Stimulated activated naive CD8-positive, alpha-beta T cell treated with anti-CD3 and anti-CD28 coated beads, Interleukin-15, amount 100 ng/mL, for 72 hours (primary cell): ENCODE measurements around the gene IGFL2.
"Not testable (repeated sequence)": the region's sequence is repeated elsewhere in the genome, so short reads cannot be mapped to it uniquely, and the experiment has no call there.

Experiments
- ATAC-seq: fragments of 150-1000 bp; cut with Tn5 transposase; 2 replicates; pipeline ENCODE4 v1.10.0; 2021; ENCODE audit warnings: mild to moderate bottlenecking, moderate library complexity
- DNase-seq, 2 donors: peaks; one replicate each; pipeline ENCODE4 v3.0.0; 2021 to 2022
- H3K27ac Mint-ChIP-seq, 2 donors: one replicate each; pipeline ENCODE4 v1.8.0; 2022; ENCODE audit warnings: mild to moderate bottlenecking in 2 of 2, mixed read lengths in 2 of 2, moderate library complexity in 2 of 2
- H3K27me3 Mint-ChIP-seq: one replicate; pipeline ENCODE4 v1.8.0; 2022; ENCODE audit warnings: mixed read lengths
- H3K4me1 Mint-ChIP-seq: one replicate; pipeline ENCODE4 v1.8.0; 2022; ENCODE audit warnings: mild to moderate bottlenecking, mixed read lengths
- H3K4me3 Mint-ChIP-seq, 2 donors: one replicate each; pipeline ENCODE4 v1.8.0; 2022; ENCODE audit warnings: mild to moderate bottlenecking in 2 of 2, mixed read lengths in 2 of 2, moderate library complexity in 1 of 2
- H3K9me3 Mint-ChIP-seq, 2 donors: one replicate each; pipeline ENCODE4 v1.8.0; 2022; ENCODE audit warnings: mixed read lengths in 2 of 2

The IGFL2 gene

DNA sequence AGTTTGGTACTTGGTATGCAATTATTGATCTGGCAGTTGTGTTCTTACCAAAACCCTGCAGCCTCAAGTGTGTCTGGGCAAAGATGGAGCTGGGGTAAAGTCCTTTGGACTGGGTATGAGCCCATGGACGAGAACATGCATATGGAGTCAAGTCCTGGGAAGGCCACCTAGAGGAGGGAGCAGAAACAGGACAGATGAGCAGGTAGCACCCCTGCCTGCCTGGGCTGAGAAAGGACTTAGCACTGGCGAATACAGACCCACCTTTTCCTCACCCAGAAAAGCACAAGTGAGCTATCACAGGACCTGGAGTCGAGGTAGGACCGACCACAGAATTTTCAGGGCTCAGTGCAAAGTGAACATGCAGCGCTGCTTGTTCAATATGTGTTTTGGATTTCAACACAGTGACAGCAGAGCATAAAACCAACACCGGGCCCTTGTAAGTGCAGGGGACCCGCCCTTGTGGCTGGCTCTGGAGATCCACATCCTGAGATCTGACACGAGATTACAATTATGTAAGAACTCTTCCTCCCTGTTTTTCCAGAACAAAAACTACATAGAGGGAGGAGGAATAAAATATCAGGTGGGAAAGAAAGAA lies 25.9 kb downstream of the IGFL2 start:
- Mint-ChIP-seq H3K27ac (no peak overlapping the region), H3K27me3 (peaks cover 86% of the 10 kb centered on the region), H3K9me3 (peaks cover 10 to 16% of the 10 kb centered on the region in 2 donors), H3K4me1 (no peaks in the 10 kb centered on the region), H3K4me3 (no peak overlapping the region)
- ATAC-seq (no peak), DNase-seq (no peak)

DNA sequence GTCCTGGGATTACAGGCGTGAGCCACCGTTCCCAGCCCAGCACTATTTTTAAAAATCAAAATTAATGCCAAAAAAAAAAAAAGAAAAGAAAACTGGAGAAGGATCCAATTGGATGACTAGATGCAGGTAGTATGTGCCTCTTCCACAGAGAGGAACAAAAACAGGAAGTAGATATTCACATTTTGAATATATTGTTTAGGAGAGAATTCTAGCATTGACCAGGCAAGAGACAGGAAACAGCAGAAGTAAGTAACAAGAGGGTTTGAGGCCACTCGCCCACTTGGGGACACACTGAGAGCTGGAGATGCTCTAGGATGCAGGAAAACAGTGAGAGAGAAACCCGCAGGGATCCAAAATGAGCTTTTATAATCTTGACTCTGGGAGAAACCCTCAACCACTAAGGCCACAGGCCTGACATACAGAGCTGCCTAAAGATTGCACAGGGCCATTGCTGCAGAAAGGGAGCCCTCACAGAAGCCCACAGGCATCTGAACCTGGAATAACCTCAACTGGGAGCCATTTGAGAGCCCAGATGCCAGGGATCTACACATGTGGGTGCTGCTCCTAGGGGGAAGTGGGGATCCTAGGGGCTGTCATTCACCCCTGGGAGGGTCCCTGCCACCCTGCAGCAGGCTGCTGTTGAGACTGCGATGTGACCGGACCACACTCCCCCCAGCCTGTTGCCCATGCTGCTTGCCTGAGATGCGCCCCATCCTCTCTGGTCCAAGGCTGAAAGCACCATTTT lies 28.2 kb downstream of the IGFL2 start:
- ATAC-seq, result no peak
- peaks cover 1% of the 10 kb centered on the region for H3K4me1 Mint-ChIP-seq
- peaks cover 73% of the 10 kb centered on the region for H3K27me3 Mint-ChIP-seq

DNA sequence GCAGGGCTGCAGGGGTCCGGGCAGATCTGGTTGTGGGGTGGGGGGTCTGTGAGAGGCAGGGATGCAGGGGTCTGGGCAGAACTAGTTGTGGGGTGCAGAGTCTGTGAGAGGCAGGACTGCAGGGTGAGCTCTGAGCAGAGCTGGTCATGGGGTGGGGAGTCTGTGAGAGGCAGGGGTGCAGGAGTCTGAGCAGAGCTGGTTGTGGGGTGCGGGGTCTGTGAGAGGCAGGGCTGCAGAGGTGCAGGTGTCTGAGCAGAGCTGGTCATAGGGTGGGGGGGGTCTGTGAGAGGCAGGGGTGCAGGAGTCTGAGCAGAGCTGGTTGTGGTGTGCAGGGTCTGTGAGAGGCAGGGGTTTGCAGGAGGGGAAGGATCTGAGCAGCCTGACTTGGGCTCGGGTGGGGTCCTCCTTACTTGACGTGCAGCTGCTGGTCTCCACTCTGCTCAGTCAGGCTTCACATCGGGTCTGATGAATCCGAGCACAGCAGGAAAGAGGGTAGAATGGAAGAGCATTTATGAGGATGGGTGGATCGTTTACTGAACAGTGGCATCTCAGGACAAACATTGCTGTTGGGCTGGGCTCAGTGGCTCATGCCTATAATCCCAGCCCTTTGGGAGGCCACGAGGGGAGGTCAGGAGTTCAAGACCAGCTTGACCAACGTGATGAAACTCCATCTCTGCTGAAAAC lies 31.2 kb downstream of the IGFL2 start:
- Mint-ChIP-seq H3K4me1 (peaks cover 10% of the 10 kb centered on the region), H3K4me3 (no peak overlapping the region), H3K27me3 (peaks cover 64% of the 10 kb centered on the region), H3K27ac (no peak overlapping the region), H3K9me3 (no peaks in the 10 kb centered on the region)
- ATAC-seq (no peak), DNase-seq (no peak)

More for the DNA sequence above, 28.2 kb downstream of the IGFL2 start:
- Mint-ChIP-seq H3K4me3 (no peak overlapping the region), H3K9me3 (peaks cover 3 to 8% of the 10 kb centered on the region in 2 donors), H3K27ac (no peak overlapping the region)
- no peak for DNase-seq

DNA sequence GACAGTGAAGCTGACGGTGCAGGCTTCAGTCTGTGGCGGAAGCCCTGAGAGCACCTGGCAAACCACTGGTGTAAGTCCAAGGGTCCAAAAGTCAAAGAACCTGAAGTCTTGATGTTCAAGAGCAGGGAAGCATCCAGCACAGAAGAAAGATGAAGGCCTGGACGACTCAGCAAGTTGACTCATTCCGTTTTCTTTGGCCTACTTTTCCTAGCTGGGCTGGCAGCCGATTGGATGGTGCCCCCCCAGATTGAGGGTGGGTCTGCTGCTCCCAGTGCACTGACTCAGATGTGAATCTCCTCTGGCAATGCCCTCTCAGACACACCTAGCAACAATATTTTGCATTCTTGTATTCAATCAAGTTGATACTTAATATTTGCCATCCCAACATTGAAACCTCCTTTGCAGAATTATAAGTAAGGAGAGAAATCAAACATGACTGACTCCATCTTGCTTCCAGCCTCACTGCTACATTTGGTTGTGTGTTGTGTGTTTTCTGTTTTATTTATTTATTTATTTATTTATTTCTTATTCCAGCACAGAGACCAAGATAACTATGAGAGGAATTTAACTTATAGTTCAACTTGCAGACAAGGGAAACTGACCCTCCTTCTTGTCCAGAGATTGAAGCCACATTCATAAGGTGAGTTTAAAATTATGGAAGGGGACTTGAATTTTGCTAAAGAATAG lies 32.8 kb downstream of the IGFL2 start:
- no peak overlapping the region for H3K4me3 Mint-ChIP-seq
- H3K9me3 Mint-ChIP-seq, result no peaks in the 10 kb centered on the region
- ATAC-seq (no peak), DNase-seq (no peak)
- H3K27ac Mint-ChIP-seq, result no peak overlapping the region
- H3K4me1 Mint-ChIP-seq, result peaks cover 26% of the 10 kb centered on the region
- H3K27me3 Mint-ChIP-seq, result peaks cover 59% of the 10 kb centered on the region

DNA sequence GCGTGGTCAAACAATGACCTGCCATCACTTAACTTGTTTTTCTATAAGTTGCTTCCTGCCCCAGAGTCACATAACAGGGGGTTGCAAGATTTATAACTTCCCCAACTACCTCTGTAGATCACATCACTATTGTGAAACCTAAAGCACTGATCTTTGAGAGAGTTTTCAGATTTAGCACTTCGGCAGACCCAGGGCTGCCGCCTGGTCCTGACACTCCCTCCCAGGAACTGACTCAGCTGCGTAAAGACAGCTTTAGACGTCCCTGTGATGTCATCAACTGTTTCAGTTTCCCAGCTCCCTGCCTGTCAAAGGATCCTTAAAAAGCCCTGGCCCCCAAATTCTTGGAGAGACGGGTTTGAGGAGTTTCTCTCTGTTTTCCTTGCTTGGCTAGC lies 33.3 kb downstream of the IGFL2 start:
- Mint-ChIP-seq H3K27ac (no peak overlapping the region), H3K27me3 (peaks cover 54% of the 10 kb centered on the region), H3K4me1 (peaks cover 28% of the 10 kb centered on the region), H3K4me3 (peak overlapping the region; percentile 2 to 10), H3K9me3 (no peaks in the 10 kb centered on the region)
- ATAC-seq (peak; percentile 89), DNase-seq (peak in 1 of 2 donors; percentile 29)

DNA sequence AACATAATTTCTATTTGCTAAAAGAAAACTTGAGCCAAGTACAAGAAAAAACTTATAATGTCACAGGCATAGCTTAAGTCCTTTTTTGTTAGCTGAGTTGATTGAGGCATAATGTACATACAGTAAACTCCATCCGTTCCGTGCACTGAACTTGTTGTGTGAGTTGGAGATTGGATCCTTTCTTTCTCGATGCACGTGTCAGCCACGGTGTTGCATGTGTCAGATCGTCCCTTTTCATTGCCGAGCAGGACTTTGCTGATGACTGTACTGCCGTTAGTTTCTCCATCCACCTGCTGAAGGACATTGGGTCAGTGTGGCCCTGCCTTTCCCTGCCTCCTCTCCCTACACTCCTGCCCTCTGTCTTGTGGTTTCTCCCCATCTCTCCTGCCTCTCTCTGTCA lies 34.4 kb downstream of the IGFL2 start:
- no peaks in the 10 kb centered on the region for H3K9me3 Mint-ChIP-seq
- ATAC-seq (no peak), DNase-seq (no peak)
- no peak overlapping the region for H3K4me3 Mint-ChIP-seq
- peaks cover 43% of the 10 kb centered on the region for H3K27me3 Mint-ChIP-seq
- peaks cover 28% of the 10 kb centered on the region for H3K4me1 Mint-ChIP-seq
- H3K27ac Mint-ChIP-seq, result no peak overlapping the region

DNA sequence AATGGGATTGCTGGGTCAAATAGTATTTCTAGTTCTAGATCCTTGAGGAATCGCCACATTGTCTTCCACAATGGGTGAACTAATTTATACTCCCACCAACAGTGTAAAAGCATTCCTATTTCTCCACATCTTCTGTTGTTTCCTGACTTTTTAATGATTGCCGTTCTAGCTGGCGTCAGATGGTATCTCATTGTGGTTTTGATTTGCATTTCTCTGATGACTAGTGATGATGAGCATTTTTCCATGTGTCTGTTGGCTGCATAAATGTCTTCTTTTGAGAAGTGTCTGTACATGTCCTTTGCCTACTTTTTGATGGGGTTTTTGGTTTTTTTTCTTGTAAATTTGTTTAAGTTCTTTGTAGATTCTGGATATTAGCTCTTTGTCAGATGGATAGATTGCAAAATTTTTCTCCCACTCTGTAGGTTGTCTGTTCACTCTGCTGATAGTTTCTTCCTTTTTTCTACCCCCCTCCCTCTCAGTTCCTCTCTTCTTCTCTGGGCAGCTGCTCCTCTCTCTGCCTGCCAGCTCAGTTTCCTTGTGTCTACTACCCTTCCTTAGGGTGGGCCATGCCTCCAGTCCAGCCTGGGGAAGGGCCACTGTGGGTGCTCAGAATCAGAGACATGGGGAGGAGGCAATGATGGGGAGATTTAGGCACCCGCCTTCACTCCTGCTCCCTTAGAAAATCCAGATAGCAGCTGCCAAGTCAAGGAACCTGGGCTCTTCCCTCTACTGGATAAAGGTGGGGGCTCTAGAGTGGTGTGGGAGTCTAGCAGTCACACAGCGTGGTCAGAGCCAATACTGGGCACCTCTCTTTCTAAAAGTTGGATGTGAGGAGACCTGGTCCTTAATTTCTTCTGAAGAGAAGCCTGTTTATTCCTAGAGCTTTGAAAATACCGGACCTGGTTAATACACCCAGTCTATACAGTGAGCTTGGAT lies 37.0 kb downstream of the IGFL2 start:
- H3K4me1 Mint-ChIP-seq, result peaks cover 28% of the 10 kb centered on the region
- peak overlapping the region; percentile 81 to 92 for H3K27ac Mint-ChIP-seq
- ATAC-seq, result peak; percentile 52
- H3K4me3 Mint-ChIP-seq, result peak overlapping the region; percentile 46 to 60
- not testable (repeated sequence) for H3K9me3 Mint-ChIP-seq, DNase-seq
- H3K27me3 Mint-ChIP-seq, result peaks cover 43% of the 10 kb centered on the region

DNA sequence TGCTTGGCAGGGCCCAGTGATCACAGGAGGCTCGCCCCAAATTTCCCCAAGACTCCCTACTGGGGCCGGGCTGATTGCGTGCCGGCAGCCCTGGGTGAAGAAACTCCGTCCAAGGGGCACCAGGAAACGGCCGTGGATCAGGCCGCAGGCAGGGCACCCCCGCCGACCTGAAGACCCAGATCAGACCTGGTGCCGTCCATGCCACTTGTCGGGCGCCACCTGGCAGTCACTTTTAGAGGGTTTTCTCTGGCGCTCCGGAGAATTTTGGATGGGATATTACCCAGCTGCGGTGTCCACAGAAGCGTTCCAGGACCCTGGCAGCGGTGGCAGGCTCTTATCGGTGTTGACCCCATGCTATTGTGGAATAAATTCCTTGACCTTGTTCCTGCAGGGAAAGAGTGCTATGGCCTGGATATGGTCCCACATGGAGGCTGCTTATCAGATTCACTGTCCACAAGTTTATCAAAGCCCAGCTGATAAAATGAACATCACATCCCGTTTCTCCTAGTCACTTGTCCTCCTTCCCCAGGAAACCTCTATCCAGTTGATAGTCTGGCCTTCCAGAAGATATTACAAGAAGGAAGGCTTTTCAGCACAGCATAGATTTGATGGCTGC lies 38.2 kb downstream of the IGFL2 start:
- DNase-seq, result no peak

DNA sequence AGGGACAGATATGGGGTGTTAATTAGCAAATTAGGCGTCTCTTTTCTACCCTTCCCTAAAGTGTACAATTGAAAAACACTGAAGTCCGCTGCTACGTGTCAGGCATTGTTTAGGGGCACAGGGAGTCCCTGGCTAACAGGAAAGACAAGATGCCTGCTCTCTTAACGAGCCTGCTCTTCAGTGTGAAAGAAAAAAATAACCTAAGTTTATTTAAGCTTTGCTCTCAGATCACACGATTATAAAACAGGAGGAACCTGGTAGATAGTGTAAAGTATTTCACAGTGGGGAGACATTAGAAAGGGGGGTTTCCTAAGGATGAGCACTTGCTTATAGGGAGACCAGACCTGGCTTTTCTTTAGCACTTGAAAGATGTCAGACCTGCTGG lies 38.7 kb downstream of the IGFL2 start:
- peak overlapping the region in 1 of 2 donors; percentile 54 for H3K27ac Mint-ChIP-seq
- H3K27me3 Mint-ChIP-seq, result peaks cover 60% of the 10 kb centered on the region
- no peaks in the 10 kb centered on the region for H3K9me3 Mint-ChIP-seq
- peaks cover 22% of the 10 kb centered on the region for H3K4me1 Mint-ChIP-seq
- H3K4me3 Mint-ChIP-seq, result no peak overlapping the region
- no peak for ATAC-seq
- no peak for DNase-seq

More for the DNA sequence above, 38.2 kb downstream of the IGFL2 start:
- no peaks in the 10 kb centered on the region for H3K9me3 Mint-ChIP-seq
- peaks cover 27% of the 10 kb centered on the region for H3K4me1 Mint-ChIP-seq
- no peak for ATAC-seq
- peak overlapping the region in 1 of 2 donors; percentile 54 for H3K27ac Mint-ChIP-seq
- no peak overlapping the region for H3K4me3 Mint-ChIP-seq
- peaks cover 55% of the 10 kb centered on the region for H3K27me3 Mint-ChIP-seq

DNA sequence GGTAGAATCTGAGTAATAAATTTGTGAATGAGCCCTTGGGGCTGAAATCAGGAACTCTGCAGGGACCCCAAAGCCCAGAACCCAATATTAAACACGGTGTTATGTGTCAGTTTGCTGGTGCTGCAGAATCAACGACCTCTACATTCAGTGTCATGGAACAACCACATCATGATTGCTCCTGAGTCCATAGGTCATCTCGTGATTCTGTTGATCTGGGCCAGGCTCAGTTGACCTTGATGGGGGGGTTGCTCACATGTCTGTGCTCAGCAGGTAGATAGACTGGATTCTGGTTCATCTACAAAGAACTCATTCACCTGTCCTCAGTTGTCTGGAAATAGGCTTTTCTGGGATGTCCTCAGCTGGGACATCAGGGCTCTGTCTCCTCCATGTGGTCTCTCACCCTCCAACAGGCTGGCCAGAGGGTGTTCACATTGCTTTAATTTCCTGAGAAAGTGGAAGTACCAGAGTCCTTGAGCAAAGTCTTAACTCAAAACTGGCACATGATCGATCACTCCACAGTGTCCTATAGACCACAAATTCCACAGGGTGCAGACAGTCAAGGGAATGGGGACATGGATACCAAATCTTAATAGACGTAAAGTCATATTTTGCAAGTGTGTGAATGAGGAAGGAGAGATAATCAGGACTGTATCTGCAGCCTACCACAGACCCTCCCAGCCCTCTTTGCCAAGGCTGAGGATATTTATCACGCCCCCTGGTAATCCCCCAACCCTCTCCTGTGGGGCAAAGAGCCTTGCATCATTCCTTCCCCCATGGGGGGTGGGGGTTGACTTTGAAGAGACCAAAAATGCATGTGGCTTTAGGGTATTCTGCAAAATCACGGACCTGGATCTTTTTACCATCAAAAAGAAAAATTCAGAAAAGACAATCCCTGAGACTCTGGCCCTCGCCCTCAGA lies 42.2 kb downstream of the IGFL2 start:
- Mint-ChIP-seq H3K4me1 (peaks cover 8% of the 10 kb centered on the region), H3K9me3 (no peaks in the 10 kb centered on the region), H3K27me3 (peaks cover 70% of the 10 kb centered on the region), H3K27ac (no peak overlapping the region), H3K4me3 (no peak overlapping the region)
- ATAC-seq (no peak), DNase-seq (no peak)

DNA sequence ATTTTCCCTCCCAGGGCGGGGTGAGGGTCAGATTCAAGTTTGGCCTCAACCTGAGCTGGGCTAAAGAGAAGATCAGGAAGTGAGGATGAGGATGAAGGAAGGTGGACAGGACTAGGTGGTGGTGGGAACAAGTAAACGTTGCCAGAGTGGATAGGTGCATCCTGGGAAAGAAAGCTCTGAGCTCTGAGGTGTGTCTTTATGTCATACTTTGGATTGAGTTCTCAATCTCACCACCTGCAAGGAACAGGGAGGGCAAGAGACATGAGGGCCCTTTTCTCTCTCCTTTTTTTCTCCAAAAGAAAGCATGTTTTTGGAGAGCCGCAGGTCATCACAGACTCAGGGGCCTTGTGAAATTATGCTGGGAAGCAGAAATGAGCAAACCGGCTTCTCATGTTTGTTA lies 43.3 kb downstream of the IGFL2 start:
- H3K4me1 Mint-ChIP-seq, result no peaks in the 10 kb centered on the region
- H3K9me3 Mint-ChIP-seq, result no peaks in the 10 kb centered on the region
- ATAC-seq (no peak), DNase-seq (no peak)
- no peak overlapping the region for H3K4me3 Mint-ChIP-seq
- no peak overlapping the region for H3K27ac Mint-ChIP-seq
- H3K27me3 Mint-ChIP-seq, result peaks cover 81% of the 10 kb centered on the region

DNA sequence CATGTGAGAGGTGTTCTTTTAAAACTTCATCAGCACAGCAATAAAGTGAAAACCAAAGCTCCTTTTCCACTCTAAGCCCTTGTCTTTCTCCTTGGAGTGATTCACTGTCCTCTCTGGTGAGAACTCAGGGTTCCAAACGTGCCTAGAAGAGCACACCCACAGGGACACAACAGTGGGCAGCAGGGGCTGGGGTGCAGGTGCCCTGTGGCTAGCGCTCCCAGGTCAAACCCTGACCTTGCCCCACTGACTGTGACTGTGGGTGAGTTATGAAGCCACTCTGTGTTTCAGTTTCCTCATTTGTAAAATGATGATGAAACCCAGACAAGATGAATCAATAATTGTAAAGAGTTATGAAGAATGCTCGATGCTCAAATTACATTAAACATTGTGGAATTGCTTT lies 43.9 kb downstream of the IGFL2 start:
- ATAC-seq (no peak), DNase-seq (no peak)
- no peaks in the 10 kb centered on the region for H3K9me3 Mint-ChIP-seq
- H3K4me3 Mint-ChIP-seq, result no peak overlapping the region
- H3K4me1 Mint-ChIP-seq, result no peaks in the 10 kb centered on the region
- H3K27ac Mint-ChIP-seq, result no peak overlapping the region
- peaks cover 87% of the 10 kb centered on the region for H3K27me3 Mint-ChIP-seq

DNA sequence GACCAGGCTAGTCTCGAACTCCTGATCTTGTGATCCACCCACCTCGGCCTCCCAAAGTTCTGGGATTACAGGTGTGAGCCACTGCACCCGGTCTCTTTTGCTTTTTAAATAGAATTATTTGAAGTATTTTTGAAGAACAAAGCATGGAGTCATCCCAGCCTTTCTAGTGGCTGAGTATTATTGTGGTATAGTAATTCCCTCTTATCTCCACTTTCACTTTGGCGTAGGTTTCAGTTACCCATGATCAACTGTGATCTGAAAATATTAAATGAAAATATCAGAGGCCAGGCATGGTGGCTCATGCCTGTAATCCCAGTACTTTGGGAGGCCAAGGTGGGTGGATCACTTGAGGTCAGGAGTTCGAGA lies 44.6 kb downstream of the IGFL2 start:
- H3K9me3 Mint-ChIP-seq, H3K4me1 Mint-ChIP-seq, H3K4me3 Mint-ChIP-seq, ATAC-seq, DNase-seq, H3K27ac Mint-ChIP-seq: not testable (repeated sequence)
- peaks cover 93% of the 10 kb centered on the region for H3K27me3 Mint-ChIP-seq
